Measurements from ENCODE around the gene KLC3. TPM values are rescaled to one million over a fixed set of nuclear protein-coding genes. Genes with fewer than 3 reads are reported as not detected.

Gene KLC3
- total RNA-seq, 4 donors from 2014 or later: 159 to 217 (median 169) TPM

- TF ChIP-seq, protein P1, sequence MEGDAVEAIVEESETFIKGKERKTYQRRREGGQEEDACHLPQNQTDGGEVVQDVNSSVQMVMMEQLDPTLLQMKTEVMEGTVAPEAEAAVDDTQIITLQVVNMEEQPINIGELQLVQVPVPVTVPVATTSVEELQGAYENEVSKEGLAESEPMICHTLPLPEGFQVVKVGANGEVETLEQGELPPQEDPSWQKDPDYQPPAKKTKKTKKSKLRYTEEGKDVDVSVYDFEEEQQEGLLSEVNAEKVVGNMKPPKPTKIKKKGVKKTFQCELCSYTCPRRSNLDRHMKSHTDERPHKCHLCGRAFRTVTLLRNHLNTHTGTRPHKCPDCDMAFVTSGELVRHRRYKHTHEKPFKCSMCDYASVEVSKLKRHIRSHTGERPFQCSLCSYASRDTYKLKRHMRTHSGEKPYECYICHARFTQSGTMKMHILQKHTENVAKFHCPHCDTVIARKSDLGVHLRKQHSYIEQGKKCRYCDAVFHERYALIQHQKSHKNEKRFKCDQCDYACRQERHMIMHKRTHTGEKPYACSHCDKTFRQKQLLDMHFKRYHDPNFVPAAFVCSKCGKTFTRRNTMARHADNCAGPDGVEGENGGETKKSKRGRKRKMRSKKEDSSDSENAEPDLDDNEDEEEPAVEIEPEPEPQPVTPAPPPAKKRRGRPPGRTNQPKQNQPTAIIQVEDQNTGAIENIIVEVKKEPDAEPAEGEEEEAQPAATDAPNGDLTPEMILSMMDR (IDR thresholded peaks at IDR 0.05): no peak
- intact Hi-C loops (cut with DNase I; ENCODE audit: low total_unique reads): no loop called here
- WGBS, 2 donors: 38 to 56% methylated on average over 15 to 25 of the region's 27 CpGs
- no peak for DNase-seq (ENCODE audit: low spot score in 2 of 2)
- H3K4me3 ChIP-seq (ENCODE audit: low read depth, poor library complexity, severe bottlenecking): no peak overlapping the region
Observed at GRCh38 chr19:45346449-45346848, 5.9 kb downstream of the KLC3 start.

GRCh38 chr19:45347570-45348366 is 7.2 kb downstream of the KLC3 start:
- TF ChIP-seq, protein P1 (IDR thresholded peaks at IDR 0.05): no peak
- no peak for TF ChIP-seq POLR2A (IDR thresholded peaks at IDR 0.05)
- DNase-seq (ENCODE audit: low spot score in 2 of 2): no peak
- no peak overlapping the region for H3K4me3 ChIP-seq (ENCODE audit: low read depth, poor library complexity, severe bottlenecking)
- intact Hi-C loops (cut with DNase I; ENCODE audit: low total_unique reads): no loop called here
- 69 to 78% methylated on average over 15 to 25 of the region's 25 CpGs for WGBS, 2 donors

GRCh38 chr19:45348367-45349125 is 8.0 kb downstream of the KLC3 start:
- H3K4me3 ChIP-seq (ENCODE audit: low read depth, poor library complexity, severe bottlenecking): no peak overlapping the region
- 78 to 84% methylated on average over 19 to 23 of the region's 23 CpGs for WGBS, 2 donors
- intact Hi-C loops (cut with DNase I; ENCODE audit: low total_unique reads): no loop called here
- TF ChIP-seq, protein P1 (IDR thresholded peaks at IDR 0.05): no peak
- TF ChIP-seq POLR2A (IDR thresholded peaks at IDR 0.05): no peak
- DNase-seq (ENCODE audit: low spot score in 2 of 2): no peak

DNA sequence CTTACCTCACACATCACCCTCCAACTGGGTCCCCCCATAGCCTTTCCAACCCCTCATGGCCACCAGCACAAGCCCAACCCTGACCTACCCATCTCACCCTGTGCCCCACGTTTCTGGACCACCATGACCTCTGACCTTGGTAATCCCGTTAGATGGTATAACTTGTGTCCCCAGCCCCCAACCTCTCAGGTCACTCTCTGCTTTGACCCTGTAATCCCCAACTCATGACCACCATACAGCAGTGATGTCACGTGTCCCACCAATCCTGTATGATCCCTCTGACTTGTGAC is 8.5 kb downstream of the KLC3 start:
- no peak for TF ChIP-seq POLR2A (IDR thresholded peaks at IDR 0.05)
- TF ChIP-seq, protein P1 (IDR thresholded peaks at IDR 0.05): no peak
- DNase-seq (ENCODE audit: low spot score in 2 of 2): no peak
- intact Hi-C loops (cut with DNase I; ENCODE audit: low total_unique reads): no loop called here
- WGBS, 2 donors: 71 to 78% methylated on average over 3 of the region's 3 CpGs
- no peak overlapping the region for H3K4me3 ChIP-seq (ENCODE audit: low read depth, poor library complexity, severe bottlenecking)

- DNase-seq (ENCODE audit: low spot score in 2 of 2): no peak
- 89 to 91% methylated on average over 12 to 17 of the region's 17 CpGs for WGBS, 2 donors
- intact Hi-C loops (cut with DNase I; ENCODE audit: low total_unique reads): no loop called here
- H3K4me3 ChIP-seq (ENCODE audit: low read depth, poor library complexity, severe bottlenecking): no peak overlapping the region
- TF ChIP-seq, protein P1 (IDR thresholded peaks at IDR 0.05): no peak
- TF ChIP-seq POLR2A (IDR thresholded peaks at IDR 0.05): no peak
Observed at GRCh38 chr19:45349430-45349941, 8.9 kb downstream of the KLC3 start.
